B cell (primary cell): ENCODE results near the gene ARHGAP32.

Experiments used
- EZH2 ChIP-seq: IDR thresholded peaks from 2 replicates; pipeline ENCODE4 v1.6.1; 2012; ENCODE audit warnings: borderline replicate concordance, low read depth, mild to moderate bottlenecking, moderate library complexity, low read length; ENCODE audit not compliant: insufficient read depth, poor library complexity, severe bottlenecking
- TF ChIP-seq, protein P1 (sequence below): fragments of 200-600 bp; IDR thresholded peaks from one replicate; pipeline ENCODE4 v1.8.0; 2022; ENCODE audit warnings: antibody characterized with exemption, mild to moderate bottlenecking

DNA sequence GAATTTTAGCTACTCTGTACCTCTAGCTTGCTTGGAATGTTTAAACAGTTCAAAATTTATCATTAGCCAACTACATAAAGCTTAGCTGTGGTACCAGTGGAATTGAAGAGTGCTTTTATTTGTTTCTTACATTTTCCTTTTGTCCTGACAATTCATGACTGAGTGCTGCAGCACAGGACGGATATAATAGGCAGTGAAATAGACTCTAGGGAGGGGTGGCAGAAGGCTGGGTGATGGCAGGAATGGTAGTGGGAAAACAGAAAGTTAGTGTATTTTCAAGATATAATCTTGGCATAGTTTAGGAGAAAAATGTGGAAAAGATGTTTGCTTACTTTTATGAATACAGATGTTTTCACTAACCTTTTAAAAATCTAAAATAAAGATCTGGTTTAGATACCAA lies 31.1 kb upstream of the ARHGAP32 start:
- TF ChIP-seq, protein P1, sequence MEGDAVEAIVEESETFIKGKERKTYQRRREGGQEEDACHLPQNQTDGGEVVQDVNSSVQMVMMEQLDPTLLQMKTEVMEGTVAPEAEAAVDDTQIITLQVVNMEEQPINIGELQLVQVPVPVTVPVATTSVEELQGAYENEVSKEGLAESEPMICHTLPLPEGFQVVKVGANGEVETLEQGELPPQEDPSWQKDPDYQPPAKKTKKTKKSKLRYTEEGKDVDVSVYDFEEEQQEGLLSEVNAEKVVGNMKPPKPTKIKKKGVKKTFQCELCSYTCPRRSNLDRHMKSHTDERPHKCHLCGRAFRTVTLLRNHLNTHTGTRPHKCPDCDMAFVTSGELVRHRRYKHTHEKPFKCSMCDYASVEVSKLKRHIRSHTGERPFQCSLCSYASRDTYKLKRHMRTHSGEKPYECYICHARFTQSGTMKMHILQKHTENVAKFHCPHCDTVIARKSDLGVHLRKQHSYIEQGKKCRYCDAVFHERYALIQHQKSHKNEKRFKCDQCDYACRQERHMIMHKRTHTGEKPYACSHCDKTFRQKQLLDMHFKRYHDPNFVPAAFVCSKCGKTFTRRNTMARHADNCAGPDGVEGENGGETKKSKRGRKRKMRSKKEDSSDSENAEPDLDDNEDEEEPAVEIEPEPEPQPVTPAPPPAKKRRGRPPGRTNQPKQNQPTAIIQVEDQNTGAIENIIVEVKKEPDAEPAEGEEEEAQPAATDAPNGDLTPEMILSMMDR: no peak
- TF ChIP-seq EZH2: no peak
